Testis (tissue), 2 donors: ENCODE measurements around the gene RNASEH2A.

ENCODE experiments used
- CTCF ChIP-seq, 3 experiments: fragments of 450-650 bp in 2 of 3; fragments of 200-600 bp in 1 of 3; sonication (generic) in 1 of 3; IDR thresholded peaks; one replicate each; pipeline ENCODE4 v1.5.1; 2016 to 2019; ENCODE audit warnings: antibody characterized with exemption in 3 of 3, mild to moderate bottlenecking in 2 of 3, moderate library complexity in 1 of 3
- POLR2A ChIP-seq: fragments of 450-650 bp; IDR thresholded peaks from one replicate; pipeline ENCODE4 v1.6.1; 2017; ENCODE audit warnings: antibody characterized with exemption, mild to moderate bottlenecking, moderate library complexity

GRCh38 chr19:12825254-12826131 lies 19.1 kb downstream of the RNASEH2A start:
- TF ChIP-seq POLR2A = no peak
- TF ChIP-seq CTCF (IDR thresholded peaks at IDR 0.05) = no peak
